ENCODE data around the gene KRTAP10-4. TPM values are rescaled to one million over a fixed set of nuclear protein-coding genes. Genes with fewer than 3 reads are reported as not detected.
"Not testable (repeated sequence)": the region's sequence is repeated elsewhere in the genome, so short reads cannot be mapped to it uniquely, and the experiment has no call there.

The KRTAP10-4 gene, protein sequence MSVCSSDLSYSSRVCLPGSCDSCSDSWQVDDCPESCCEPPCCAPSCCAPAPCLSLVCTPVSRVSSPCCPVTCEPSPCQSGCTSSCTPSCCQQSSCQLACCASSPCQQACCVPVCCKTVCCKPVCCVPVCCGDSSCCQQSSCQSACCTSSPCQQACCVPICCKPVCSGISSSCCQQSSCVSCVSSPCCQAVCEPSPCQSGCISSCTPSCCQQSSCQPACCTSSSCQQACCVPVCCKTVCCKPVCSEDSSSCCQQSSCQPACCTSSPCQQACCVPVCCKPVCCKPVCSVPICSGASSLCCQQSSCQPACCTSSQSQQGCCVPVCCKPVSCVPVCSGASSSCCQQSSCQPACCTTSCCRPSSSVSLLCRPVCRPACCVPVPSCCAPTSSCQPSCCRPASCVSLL
- total RNA-seq: not detected

DNA sequence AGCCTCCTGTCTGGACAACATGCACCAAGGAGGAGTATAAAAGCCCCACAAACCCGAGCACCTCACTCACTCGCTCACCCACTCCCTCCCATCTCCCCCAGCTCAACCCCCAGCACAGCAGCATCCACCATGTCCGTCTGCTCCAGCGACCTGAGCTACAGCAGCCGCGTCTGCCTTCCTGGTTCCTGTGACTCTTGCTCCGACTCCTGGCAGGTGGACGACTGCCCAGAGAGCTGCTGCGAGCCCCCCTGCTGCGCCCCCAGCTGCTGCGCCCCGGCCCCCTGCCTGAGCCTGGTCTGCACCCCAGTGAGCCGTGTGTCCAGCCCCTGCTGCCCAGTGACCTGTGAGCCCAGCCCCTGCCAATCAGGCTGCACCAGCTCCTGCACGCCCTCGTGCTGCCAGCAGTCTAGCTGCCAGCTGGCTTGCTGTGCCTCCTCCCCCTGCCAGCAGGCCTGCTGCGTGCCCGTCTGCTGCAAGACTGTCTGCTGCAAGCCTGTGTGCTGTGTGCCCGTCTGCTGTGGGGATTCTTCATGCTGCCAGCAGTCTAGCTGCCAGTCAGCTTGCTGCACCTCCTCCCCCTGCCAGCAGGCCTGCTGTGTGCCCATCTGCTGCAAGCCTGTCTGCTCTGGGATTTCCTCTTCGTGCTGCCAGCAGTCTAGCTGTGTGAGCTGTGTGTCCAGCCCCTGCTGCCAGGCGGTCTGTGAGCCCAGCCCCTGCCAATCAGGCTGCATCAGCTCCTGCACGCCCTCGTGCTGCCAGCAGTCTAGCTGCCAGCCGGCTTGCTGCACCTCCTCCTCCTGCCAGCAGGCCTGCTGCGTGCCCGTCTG lies at the start of gene KRTAP10-4:
KRTAP10-4 (plus strand) TSS at position 100 of the 827 bp plus-strand sequence; CDS start at position 130, 30 bp downstream.
- H3K4me3 ChIP-seq; H3K27ac ChIP-seq; H3K9me3 ChIP-seq; intact Hi-C loops (cut with DNase I; ENCODE audit: low total_unique reads); H3K36me3 ChIP-seq; H3K27me3 ChIP-seq; DNase-seq; H3K4me1 ChIP-seq: not testable (repeated sequence)

DNA sequence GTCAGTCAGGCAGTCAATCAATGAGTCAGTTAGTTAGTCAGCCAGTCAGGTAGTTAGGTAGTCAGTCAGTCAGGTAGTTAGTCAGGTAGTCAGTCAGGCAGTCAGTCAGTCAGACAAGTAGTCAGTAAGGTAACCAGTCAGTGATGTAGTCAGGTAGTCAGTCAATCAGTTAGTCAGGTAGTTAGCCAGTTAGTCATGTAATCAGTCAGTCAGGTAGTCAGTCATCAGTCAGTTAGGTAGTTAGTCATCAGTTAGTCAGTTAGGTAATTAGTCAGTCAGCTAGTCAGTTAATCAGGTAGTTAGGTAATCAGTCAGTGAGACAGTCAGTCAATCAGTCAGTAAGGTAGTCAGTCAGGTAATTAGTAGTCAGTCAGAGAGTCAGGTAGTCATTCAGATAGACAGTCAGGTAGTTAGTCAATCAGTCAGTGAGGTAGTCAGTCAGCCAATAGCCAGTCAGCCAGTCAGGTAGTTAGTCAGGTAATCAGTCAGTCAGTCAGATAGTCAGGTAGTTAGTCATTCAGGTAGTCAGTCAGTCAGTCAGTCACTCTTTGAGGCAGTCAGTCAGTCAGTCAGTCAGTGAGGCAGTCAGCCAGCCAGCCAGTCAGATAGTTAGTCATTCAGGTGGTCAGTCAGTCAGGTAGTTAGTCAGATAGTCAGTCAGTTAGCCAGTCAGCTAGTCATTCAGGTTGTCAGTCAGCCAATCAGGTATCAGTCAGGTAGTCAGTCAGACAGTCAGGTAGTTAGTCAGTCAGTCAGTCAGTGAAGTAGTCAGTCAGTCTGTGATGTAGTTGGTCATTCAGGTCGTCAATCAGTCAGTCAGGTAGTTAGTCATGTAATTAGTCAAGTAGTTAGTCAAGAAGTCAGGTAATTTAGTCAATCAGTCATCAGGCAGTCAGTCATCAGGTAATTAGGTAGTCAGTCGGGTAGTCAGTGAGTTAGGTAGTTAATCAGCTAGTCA lies 48.8 kb upstream of the KRTAP10-4 start:
- Histone ChIP-seq H3K9me3 (no peaks in the 10 kb centered on the region), H3K4me3 (no peak overlapping the region), H3K27ac (no peak overlapping the region), H3K27me3 (no peaks in the 10 kb centered on the region), H3K36me3 (no peaks in the 10 kb centered on the region), H3K4me1 (no peaks in the 10 kb centered on the region)
- peak in 1 of 2 donors; percentile 1 for DNase-seq
- no peak for TF ChIP-seq CTCF (IDR thresholded peaks at IDR 0.05)
- no peak for TF ChIP-seq POLR2A (IDR thresholded peaks at IDR 0.05)
- intact Hi-C loops (cut with DNase I; ENCODE audit: low total_unique reads): no loop called here

DNA sequence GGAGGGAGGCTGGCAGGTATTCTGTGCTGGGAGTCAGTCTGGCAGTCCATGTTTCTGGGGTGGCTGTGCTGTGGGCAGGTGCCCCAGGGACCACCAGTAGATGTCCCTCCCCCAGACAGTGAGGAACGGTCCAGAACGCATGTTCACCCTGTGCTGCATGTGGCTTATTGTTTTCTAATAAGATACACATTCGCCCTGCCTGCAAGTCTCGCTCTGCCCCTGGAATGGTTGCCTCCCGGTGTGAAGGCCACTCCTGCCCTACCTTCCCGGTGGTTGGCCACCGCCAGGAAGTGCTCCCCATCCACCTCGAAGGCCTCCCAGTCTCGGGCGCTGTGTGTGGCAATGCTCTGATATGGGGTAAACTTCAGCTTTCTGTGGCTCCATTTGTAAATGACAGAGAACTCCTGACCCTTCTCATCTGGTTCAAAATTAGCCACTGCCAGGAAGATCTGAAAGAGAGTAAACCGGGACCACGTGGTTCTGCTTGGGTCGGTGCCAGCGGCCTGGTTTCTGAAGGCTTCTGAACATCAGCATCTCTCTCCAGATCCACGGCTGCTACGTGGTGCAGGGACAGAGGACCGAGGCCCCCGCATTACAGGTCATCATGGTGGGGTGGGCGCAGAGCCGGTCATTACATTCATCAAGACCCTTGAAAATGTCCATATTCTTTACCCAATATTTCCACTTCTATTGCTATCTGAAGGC lies 48.0 kb upstream of the KRTAP10-4 start:
- Histone ChIP-seq H3K4me3 (no peak overlapping the region), H3K27ac (no peak overlapping the region), H3K4me1 (no peaks in the 10 kb centered on the region), H3K36me3 (no peaks in the 10 kb centered on the region), H3K9me3 (no peaks in the 10 kb centered on the region), H3K27me3 (no peaks in the 10 kb centered on the region)
- intact Hi-C loops (cut with DNase I; ENCODE audit: low total_unique reads): no loop called here
- TF ChIP-seq POLR2A (IDR thresholded peaks at IDR 0.05): no peak
- TF ChIP-seq CTCF (IDR thresholded peaks at IDR 0.05): no peak
- peak; percentile 3 to 12 for DNase-seq

DNA sequence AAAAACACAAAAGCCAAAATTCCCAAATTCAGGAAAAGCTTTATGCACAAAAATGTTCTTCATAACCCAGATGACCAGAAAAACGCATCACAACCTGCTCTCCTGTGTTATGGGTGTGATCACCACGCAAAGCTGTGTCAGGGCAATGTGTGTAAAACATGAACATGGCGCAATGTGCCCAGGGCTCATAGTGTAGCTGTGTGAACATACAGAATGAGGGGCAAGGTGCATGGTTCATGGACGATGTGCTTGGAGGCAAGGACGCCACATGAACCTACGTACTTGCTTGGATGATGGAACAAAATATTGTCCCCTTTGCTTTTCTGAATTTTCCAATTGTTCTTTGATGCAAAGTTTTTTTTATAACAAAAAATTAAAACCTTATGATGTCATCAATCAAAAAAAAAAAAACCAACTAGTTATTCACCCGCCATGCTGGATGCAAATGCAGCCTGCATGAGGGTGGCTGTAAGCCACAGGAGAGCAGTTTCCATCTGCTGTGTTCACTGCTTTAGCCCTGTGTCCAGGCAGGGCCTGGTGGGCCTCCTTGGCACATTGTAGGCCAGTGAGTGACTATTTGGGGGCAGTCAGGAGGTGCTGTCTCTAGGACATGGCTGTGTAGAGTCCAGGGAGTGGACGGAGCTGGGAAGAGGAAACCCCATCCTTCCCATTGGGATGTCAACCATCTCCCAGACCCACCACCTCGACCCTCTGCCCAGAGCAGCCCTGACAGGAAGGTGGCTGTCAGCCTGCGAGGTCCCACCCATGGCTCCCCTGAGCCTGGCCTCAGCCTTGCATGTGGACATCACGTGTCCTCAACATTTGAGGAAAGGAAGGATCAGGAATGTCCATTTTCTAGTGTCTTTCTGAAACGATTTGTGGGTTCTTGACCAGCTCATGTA lies 47.2 kb upstream of the KRTAP10-4 start:
- no peaks in the 10 kb centered on the region for H3K36me3 ChIP-seq
- no peaks in the 10 kb centered on the region for H3K9me3 ChIP-seq
- H3K4me1 ChIP-seq: no peaks in the 10 kb centered on the region
- no peaks in the 10 kb centered on the region for H3K27me3 ChIP-seq
- TF ChIP-seq POLR2A (IDR thresholded peaks at IDR 0.05): no peak
- no peak for DNase-seq
- intact Hi-C loops (cut with DNase I; ENCODE audit: low total_unique reads): no loop called here
- no peak overlapping the region for H3K27ac ChIP-seq
- H3K4me3 ChIP-seq: no peak overlapping the region

All from uterus (tissue), 4 donors.